Retina (tissue), 1 donor: ENCODE measurements around the gene SF3B4.
A peak's percentile ranks its signal among the peaks of the same experiment; 100 is the strongest.
"Not testable (repeated sequence)": the region's sequence is repeated elsewhere in the genome, so short reads cannot be mapped to it uniquely, and the experiment has no call there.

Experiments
- DNase-seq: peaks from one replicate; pipeline ENCODE4 v3.0.0-alpha.2; 2016

The SF3B4 gene

DNA sequence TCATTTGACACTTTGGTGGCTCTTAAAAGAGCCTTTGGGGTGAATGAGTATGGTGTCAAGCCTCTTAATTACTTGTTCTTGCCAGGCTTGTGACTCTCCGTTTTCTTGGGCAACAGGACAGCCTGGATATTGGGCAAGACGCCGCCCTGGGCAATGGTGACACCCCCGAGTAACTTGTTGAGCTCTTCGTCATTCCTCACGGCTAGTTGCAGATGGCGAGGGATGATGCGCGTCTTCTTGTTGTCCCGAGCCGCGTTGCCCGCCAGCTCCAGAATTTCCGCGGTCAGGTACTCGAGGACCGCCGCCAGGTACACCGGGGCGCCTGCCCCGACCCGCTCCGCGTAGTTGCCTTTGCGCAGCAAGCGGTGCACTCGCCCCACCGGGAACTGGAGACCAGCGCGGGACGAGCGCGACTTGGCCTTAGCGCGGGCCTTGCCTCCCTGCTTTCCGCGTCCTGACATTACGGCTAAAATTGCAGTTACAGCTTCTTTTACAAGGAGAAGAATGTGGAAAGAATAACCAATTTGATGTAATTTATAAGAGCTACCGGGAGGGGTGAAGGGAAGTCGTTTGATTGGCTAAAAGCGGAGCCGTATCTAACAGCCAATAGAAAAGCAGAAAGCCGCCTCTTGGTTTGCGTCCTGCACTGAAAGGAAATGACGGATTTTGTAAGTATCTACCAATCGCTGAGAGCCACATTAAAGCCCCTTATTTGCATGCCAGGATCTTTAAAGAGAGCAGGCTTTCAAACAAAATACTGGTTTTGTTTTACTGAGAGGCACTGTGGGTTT lies 40.0 kb downstream of the SF3B4 start:
- peak; percentile 93 for DNase-seq

DNA sequence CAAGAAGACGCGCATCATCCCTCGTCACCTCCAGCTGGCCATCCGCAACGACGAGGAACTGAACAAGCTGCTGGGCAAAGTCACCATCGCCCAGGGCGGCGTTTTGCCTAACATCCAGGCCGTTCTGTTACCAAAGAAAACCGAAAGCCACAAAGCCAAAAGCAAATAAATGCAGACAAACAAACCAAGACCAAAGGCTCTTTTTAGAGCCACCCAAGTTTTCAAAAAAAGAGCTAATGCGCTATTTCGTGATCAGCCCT lies 40.5 kb downstream of the SF3B4 start:
- DNase-seq: not testable (repeated sequence)

DNA sequence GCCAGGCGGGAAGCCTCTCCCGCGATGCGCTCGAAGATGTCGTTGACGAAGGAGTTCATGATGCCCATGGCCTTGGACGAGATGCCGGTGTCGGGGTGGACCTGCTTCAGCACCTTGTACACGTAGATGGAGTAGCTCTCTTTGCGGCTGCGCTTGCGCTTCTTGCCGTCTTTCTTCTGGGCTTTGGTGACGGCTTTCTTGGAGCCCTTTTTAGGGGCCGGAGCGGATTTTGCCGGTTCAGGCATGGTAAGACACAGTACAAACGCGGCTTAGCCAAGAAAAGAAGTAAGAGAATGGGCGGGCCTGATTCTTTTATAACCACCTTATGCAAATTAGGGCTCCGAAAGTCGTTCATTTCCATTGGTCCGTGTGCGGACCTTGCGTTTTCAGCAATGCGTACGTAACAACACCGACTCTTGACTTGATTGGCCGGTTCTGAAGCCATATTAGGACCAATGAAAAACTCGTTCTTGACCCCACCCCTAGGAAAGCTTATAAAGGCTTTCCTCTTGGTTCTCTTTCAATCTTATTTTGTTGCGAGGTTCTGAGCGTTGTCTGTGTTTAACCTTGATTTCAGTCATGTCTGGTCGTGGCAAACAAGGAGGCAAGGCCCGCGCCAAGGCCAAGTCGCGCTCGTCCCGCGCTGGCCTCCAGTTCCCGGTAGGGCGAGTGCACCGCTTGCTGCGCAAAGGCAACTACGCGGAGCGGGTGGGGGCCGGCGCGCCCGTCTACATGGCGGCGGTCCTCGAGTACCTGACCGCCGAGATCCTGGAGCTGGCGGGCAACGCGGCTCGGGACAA lies 41.0 kb downstream of the SF3B4 start:
- DNase-seq: peak; percentile 96

DNA sequence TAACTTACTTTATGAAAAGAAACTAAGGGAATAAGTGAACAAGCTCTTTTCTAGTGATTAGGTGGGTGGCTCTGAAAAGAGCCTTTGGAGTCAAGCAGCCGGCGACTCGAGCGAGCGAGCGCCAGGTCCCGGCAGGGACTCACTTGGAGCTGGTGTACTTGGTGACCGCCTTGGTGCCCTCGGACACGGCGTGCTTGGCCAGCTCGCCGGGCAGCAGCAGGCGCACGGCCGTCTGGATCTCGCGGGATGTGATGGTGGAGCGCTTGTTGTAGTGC lies 41.5 kb downstream of the SF3B4 start:
- not testable (repeated sequence) for DNase-seq

DNA sequence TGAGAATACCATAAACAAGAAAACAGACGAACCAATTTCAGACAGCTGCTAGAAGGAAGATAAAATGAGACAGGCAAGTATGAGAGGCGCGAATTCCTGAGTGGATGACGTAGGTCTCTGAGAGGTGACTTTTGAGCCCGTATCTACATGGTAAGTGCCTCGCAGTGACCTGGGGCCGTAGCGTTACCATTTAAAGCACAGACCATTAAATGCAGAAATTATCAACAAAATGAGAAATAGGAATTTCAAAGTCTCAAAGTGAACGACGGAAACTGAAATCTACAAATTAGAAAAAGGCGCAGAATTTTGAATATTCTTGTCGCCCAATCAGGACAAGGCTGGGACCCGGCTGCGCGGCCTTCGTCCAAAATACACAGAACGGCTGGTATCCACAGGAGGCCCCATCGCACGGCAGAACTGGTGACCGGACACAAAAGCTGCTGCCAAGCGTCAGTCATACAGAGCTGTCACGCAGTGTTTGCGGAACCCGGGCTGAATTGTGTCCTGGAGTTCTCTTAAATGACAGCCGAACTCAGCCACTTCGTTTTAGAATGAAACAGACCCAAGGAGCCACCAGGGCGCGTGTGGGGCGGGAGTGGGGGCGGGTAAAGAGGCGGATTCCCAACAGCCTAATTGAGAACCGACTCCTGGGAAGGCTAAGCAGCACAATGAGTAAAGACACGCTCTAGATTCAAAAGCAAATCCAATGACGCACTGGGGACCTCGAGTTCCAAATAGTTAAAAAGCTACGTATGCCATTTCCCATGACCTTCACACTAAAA lies 42.1 kb downstream of the SF3B4 start:
- DNase-seq: peak; percentile 91

DNA sequence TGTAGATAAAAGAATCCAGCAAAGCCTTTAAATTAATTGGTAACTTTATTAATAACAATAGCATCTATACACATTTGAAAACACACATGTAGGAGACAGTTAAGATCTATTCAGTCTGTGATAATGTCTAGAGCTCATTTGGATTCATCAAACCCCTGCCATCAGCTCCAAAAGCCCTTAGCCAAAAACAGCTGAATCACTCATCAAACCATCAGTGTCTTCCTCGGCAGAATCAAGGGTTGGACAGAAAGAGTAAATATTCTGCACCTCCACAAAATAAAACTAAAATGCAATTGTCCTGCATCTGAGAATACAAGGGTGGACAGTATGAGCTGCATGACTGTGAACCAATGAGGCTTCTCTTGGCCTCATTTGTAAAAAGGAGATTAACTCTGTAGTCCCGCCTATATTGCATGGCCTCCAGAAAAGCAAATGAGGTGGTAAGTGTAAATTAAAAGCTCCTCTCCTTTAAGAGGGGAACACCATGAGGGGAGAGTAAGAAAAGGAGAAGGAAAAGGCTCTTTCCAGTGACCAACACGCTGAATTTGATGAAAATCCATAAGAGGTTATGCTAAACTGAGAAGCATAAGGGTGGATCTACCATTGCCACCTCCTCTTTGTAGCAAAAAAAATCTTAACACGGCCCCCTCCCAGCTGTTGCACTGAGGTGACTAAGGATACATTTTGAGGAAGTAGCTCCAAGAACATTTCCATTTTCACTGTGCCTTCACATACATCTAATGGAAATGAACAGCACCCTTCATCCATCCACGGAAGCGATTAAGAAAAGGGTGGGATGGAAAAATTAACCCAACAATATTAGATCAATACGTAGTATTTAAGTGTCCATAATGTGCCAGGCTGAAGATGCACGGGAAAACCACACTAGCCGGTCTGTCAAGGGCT lies 42.9 kb downstream of the SF3B4 start:
- peak; percentile 65 for DNase-seq

DNA sequence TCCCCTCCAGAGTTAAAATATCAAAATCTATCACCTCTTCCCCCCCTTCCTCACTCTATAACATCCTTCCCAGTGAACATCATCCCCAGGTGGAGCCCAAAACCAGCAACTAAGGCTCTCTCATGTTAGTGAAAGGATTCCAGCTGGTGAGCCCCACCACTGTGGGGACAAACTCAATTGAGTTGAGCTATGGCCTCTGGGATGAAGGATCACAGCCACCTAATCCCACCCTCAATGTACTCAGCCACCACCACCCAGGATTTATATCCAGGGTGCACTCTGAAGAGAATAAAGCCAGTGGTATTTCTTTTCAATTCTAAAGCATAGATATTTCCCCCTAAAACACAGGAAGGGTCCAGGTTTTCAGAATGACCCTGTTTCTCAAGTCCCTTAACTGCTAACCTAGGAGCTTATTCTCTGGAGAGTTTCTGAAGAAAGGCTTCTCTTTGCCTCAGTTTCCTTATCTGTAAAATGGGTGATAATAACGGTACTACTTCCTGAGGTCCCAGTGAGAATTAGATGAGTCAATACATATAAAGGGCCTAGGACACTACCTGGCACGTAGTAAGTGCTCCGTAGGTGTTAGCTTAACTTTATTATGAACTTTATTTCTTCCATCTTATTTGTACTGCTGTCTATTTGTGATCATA lies 43.9 kb downstream of the SF3B4 start:
- DNase-seq: no peak

DNA sequence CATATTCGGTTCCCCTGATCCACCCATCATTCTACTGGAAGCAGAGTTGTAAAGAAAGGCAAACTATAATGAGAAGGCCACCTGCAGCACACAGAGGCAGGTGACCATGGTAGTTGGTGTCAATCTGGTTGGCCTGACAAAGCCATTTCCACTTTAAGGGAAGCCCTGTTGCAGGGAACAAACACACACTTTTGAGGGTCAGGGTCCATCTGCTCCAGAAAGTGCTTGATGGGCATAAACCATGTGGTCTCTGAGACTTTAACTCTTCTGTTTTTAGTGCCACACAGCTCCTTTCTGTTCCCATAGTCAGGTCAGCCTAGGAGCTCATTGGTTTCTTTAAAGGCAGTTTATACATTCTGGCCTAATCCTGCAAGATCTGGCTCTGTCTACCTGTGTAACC lies 45.7 kb downstream of the SF3B4 start:
- DNase-seq: no peak

DNA sequence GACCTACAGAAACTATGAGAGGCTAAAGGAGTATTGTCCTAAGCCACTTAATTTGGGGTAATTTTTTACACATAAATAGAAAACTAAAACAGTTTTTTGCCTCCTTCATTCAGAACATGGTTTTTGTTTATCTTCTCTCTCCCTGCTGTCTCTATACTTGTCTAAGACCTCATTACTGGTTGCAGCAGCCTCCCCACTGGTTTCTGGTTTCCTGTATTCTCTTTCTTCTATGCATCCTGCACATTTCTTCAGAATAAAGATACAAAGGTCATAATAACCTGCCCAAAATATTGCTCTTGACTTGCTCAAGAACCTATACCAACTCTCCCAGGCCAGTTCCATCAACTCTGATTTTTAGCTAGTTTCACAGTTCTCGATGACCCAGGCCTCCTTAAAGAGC lies 48.0 kb downstream of the SF3B4 start:
- DNase-seq: no peak

DNA sequence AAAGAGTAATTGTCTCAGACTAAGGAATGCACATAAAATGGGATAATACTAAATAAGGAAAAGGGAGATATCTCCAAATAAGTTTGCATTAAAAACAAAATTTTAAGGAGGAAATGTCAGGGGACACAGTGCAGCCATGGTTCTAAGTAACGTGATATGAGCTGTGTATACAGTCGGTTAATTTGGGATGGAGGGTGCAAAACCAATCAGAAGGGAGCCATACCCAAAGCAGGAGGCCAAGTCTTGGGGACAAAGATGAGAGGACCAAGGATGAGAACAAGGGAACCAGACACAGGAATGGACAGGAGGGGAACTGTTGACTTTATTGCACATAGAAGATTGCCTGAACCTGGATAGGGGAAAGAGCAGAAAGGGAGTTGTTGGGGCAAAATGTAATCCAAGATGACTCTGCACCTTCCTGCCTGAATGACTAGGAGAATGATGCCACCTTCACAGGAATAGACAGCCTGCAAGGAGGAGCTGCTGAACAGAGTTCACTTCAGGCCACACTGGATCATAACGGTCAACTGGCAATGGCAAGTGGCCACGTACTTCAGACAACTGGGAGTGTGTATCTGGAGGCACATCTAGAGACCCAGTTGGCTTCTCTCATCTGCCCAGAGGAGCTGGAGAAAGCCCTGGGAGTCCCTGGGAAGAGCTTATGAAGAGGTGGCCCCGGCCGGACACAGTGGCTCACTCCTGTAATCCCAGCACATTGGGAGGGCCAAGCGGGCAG lies 50.2 kb downstream of the SF3B4 start:
- DNase-seq: no peak
